ENCODE data around the gene DGKD.
A peak's percentile ranks its signal among the peaks of the same experiment; 100 is the strongest.

DGKD gene

DNA sequence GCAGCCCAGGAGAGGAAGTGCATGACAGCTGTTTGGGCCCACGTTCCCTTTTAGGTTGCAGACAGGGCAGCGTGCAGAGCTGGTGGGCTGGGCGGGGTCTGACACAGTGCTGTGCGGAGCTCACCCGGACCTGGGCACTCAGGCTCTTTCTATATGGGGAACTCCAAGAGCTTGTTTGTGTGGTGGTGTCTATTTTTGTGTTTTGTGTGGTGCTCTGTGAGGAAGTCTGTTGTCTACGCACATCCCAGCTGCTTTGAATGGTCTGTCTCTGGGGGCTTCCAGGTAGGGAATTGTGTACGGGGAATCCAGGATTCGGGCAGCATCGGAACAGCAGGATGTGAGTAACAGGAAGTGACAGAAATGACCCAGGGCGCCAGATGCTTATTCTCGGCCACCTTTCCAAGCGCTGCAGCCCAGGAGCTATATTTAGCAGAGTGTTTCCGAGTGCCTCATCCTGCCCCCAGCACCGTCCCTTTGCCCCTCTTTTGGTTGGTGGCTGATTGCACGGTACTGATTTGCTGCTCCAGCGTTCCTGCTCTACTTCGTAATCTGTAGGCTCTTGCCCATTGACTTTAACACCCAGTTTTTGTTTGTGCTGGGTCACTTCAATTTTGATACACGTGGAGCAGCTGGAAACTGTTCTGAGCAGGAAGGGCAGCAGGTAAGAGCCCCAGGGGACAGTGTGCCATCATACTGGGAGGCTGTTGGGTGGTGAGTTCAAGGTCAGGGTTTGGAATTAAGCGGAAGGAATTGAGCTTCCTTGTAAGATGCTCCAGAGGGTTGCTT is 64.7 kb downstream of the DGKD start:
- peak; percentile 40 for DNase-seq (ENCODE audit: extremely low read depth, low read depth)
- H3K4me3 ChIP-seq (replicated peaks; ENCODE audit: low read depth, low read length) = peak overlapping the region; percentile 18; the same call in 1 of the 2 replicates
- TF ChIP-seq, protein P1, sequence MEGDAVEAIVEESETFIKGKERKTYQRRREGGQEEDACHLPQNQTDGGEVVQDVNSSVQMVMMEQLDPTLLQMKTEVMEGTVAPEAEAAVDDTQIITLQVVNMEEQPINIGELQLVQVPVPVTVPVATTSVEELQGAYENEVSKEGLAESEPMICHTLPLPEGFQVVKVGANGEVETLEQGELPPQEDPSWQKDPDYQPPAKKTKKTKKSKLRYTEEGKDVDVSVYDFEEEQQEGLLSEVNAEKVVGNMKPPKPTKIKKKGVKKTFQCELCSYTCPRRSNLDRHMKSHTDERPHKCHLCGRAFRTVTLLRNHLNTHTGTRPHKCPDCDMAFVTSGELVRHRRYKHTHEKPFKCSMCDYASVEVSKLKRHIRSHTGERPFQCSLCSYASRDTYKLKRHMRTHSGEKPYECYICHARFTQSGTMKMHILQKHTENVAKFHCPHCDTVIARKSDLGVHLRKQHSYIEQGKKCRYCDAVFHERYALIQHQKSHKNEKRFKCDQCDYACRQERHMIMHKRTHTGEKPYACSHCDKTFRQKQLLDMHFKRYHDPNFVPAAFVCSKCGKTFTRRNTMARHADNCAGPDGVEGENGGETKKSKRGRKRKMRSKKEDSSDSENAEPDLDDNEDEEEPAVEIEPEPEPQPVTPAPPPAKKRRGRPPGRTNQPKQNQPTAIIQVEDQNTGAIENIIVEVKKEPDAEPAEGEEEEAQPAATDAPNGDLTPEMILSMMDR (IDR thresholded peaks at IDR 0.05; ENCODE audit: low read depth, low read length, missing control alignments) = no peak

DNA sequence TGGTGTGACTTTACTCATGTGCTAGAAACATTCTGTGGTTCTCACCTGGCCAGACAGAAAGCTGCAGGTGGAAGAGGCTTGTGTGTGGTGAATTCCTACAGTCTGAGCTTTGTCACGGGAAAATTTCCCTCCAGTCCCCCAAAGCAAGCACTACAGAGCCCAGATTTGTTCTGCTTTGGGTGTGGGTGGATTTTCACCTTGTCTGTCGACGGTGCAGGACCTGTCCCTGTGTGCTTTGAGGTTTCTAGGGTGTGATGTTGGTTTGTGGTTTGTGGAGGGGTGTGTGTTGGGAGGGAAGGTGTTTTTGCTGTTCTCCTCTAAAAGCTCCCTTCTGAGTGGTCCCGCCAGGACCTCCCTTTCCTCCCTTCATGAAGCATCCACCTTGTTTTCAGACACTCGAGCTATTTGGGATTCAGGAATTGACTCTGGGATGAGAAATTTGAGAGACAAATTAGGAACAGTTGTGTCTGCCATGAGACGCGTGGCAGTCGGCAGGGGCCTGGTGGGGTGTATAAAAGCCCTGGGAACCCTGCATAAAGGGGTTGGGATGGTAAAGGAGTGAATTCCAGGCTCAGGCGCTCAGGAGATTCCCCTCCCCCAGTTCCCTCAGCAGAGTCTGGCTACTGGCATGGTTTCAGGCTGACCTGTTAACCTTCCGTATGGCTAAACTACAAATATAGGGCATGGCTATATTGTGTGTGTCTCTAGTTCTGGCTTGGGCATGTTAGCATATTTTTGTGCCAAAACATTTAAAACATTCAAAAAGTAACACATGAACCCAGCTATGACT is 65.5 kb downstream of the DGKD start:
- peak overlapping the region; percentile 18 for H3K4me3 ChIP-seq (replicated peaks; ENCODE audit: low read depth, low read length)
- no peak for DNase-seq (ENCODE audit: extremely low read depth, low read depth)

DNA sequence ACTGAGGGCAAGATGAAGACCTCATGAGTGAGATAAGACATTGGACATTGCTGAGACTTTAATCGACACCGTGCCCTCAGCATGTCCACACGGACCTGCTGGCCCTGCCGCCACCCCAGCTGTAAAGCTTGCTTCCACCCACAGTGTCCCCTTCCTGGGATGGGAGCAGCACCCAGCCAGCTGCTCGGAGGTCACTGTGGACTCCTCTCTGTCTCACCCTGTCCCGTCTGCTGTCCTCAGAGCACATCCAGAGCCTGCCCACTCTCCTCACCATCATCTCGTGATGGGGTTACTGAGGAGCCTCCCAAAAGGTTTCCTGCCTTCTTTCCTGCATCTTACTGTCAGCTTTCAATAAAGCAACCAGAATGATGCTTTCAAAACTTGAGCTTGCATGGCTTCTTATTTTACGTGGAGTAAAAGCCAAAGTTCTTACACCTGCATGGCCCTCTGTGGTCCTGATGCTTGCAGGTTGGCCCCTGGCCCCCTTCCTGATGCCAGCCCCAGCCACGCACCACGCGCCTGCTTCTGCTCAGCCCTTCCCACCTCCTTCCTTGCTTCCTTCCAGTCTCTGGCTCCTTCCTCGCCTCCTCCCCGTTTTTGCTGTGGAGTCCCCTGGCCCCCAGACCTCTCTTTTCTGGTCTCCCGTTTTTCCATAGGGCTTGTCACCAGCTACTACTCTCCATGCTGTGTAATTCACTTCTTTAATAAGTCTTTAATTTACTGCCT is 67.0 kb downstream of the DGKD start:
- no peak overlapping the region for H3K4me3 ChIP-seq (replicated peaks; ENCODE audit: low read depth, low read length)
- TF ChIP-seq, protein P1 (IDR thresholded peaks at IDR 0.05; ENCODE audit: low read depth, low read length, missing control alignments) = no peak
- no peak for DNase-seq (ENCODE audit: extremely low read depth, low read depth)

More for the DNA sequence above, 65.5 kb downstream of the DGKD start:
- TF ChIP-seq, protein P1 (IDR thresholded peaks at IDR 0.05; ENCODE audit: low read depth, low read length, missing control alignments) = no peak

DNA sequence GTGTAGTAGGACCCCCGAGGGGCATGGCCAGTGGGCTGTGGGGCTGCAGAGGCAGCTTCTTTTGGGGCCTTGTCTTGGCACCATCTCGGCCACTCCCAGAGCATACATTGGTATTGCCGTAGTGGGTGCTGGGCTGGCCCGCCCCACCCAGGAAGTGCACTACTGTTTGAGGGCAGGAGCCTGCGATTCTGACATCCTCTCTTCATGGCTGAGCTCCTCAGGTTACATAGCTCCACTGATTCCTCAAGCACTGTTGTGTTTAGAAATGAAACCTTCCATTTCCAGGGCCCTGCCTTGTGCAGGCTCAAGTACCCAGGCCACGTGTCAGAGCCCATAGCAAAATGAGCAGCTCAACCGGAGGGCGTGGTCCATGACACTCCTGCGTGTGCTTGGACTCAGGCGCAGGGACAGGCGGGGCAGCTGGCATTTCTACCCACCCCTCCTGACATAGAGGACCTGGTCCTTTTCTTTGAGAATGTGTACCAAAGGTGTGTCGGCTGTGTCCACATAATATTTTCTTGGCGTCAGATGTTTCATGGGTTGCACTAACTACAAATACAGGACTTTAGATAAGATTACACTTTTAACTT is 67.9 kb downstream of the DGKD start:
- no peak for DNase-seq (ENCODE audit: extremely low read depth, low read depth)
- TF ChIP-seq, protein P1 (IDR thresholded peaks at IDR 0.05; ENCODE audit: low read depth, low read length, missing control alignments) = no peak
- H3K4me3 ChIP-seq (replicated peaks; ENCODE audit: low read depth, low read length) = no peak overlapping the region

DNA sequence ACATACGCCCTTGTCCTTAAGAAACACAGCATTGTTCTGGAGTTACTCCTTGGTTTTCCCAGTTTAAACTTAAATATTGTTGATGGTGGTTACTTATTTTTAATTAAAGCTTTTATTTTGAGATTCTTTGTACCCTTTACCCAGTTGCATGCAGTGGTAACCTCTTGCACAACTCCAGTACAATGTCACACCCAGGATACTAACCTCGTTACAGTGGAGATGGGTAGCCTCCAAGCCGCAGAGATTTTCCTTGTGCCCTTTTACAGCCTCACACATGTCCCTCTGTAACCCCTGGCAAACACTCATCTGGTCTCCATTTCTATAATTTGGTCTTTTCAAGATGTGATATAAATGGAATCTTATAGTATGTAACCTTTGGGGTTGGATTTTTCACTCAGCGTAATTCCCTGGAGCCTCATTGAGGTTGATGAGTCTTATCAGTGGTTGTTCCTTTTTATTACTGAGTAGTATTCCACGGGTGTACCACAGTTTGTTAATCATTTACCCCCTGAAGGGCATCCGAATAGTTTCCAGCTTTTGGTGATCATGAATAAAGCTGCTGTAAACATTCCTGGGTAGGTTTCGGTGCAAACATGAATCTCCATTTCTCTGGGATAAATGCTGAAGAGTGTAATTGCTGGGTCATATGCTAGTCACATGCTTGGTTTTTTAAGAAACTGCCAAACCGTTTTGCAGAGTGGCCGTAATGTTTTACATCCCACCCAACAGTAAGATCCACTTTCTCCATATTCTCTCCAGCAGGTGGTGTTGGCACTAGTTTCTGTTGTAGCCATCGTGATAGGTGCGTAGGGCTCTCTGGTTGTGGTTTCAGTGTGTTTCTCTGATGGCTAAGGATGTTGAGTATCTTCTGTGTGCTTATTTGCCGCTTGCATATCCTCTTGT is 68.6 kb downstream of the DGKD start:
- TF ChIP-seq, protein P1 (IDR thresholded peaks at IDR 0.05; ENCODE audit: low read depth, low read length, missing control alignments) = no peak
- DNase-seq (ENCODE audit: extremely low read depth, low read depth) = no peak
- no peak overlapping the region for H3K4me3 ChIP-seq (replicated peaks; ENCODE audit: low read depth, low read length)

DNA sequence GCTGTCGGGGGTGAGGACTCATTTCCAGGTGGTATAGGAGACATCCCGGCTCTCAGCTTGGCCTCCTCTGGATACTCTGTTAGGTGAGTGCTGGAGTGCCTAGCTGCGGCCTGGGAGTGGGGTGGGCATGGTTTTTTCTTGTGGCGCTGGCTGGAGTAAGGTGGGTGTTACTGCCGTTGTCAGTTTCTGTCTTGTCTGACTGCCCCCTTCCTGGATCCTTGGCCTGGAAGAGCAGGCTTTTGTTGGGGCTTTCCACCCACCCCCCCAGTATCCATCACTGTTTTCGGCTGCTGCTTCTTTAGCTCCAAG is 69.2 kb downstream of the DGKD start:
- no peak for DNase-seq (ENCODE audit: extremely low read depth, low read depth)
- no peak overlapping the region for H3K4me3 ChIP-seq (replicated peaks; ENCODE audit: low read depth, low read length)
- TF ChIP-seq, protein P1 (IDR thresholded peaks at IDR 0.05; ENCODE audit: low read depth, low read length, missing control alignments) = no peak

Data from HFF-Myc (cell line).